NCI-H1417 (cell line): ENCODE results near the gene MDGA2.
"Not testable (repeated sequence)": the region's sequence is repeated elsewhere in the genome, so short reads cannot be mapped to it uniquely, and the experiment has no call there.

Source experiments
- DNase-seq, 3 experiments: peaks; one replicate each; lab custom pipeline; 2025; lab: John Stamatoyannopoulos, UW

Gene MDGA2

DNA sequence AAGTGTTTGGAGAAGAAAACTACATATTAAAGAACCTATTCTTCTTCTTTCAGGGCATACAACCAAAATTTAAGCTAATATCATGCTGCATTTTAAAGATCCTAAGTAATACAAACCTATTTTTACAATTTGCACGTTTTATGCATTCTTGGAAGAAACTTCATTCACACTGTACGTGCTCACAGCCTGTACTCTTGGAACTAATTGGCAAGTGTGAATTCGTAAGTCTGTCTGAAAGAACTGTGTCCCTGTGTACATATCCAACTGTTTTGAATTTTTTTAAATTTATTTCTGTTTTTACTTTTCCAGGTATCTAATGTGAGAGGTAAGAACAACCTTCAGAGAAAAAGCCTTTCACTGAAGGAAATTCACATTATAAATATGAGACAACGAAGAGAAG is 347.0 kb downstream of the MDGA2 start:
- no peak for DNase-seq

DNA sequence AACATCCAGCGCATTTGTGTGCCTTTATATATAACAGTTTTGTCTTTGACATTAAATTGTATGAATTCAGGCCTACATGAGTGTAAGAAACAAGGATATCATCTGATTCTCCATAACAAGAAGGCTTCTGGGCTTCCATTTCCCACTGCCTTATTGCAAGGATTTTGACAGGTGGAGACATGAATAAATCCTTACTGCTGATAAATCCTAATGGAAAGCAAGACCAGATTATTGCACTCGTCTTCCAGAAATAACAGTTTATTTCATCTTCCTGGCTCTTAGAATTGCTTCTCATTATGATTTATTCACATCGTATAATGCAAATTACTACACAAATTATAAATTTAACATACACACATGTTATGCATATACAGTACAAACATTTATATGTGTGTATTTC is 348.1 kb downstream of the MDGA2 start:
- DNase-seq = no peak

DNA sequence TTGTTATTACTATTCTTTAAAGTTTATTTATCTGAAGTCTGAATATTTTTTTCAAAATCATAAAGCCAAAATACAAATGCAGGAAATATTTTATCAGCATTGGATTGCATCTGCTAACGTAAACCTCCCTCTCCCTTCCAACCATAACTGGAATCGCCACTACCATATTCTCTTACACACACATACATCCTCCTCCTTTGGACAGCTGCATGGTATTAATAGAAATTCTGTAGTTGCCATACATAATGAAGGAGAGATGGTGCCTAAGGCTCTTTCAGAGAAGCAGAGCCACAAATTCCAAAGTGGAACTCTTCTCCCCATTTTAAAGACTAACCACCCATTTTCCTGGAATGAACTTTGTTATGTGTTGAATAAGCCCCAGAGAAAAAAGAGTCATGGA is 352.7 kb downstream of the MDGA2 start:
- DNase-seq = no peak

DNA sequence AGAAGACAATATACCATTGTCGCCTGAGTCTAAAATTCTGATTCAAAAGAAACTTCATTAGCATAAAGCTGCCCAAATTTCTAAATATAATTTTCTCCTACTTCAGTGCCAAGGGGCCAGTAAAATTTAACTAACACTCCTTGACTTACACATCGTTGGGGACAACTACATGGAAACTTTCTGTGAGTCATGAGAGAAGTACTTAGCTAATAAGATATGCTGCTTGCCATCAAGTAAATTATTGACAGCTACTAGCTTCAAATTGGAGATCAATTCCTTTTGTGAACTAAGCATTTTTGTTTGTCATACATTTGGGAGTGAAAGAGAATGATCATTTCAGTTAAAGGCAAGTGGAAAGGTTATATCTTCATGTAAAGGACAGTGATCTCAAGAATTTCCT is 373.3 kb downstream of the MDGA2 start:
- no peak for DNase-seq

DNA sequence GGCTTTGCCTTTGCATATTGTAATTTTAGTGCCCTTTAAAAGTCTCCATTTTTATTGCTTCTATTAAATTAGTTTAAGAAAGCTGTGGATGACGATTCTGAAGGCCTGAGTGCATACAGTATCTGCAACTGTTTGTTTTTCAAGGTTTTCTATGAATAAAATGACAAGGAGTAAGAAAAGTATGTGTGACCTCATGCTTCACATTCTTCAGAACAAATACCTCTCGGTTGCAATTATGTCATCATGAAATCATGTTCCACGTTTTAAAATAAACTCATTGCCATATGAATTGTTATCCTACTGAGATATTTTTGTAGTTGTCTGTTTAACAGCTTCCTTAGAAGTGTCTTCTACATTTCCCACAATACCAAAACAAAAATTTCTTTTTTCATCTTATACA is 374.6 kb downstream of the MDGA2 start:
- DNase-seq = no peak

DNA sequence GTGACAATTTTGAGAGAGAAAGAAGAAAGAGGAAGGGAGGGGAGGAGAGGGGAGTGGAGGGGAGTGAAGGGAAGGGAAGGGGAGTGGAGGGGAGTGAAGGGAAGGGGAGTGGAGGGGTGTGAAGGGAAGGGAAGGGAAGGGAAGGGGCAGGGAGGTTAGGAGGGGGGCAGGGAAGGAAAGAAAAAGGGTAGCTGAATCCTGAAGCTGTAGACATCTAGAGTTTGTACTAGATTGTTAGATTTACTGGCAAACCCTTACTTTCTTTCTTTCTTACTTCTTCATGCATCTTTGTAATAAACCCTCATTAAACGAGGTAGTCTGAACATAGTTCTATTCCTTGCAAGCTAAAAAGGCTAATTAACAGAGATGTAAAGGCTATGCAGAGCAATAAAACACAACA is 378.0 kb downstream of the MDGA2 start:
- no peak for DNase-seq

DNA sequence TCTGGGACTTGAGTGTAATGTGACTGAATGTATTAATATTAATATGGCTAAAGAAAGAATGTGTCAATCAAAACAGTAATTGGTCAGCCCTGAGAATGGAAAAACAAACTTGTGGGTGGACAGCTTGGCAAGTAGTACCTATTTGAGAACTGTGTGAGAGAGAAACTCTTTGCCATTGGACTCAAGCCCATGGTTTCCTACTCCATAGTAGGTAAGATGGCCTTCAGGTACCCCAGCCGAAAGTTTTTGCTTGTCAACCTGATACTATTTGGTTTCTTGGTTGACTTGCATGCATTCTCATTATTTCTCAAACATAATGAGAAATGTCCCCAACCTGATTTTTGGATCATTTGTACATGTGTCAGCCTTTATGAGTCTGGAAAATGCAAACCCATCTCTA is 391.1 kb downstream of the MDGA2 start:
- DNase-seq = no peak

DNA sequence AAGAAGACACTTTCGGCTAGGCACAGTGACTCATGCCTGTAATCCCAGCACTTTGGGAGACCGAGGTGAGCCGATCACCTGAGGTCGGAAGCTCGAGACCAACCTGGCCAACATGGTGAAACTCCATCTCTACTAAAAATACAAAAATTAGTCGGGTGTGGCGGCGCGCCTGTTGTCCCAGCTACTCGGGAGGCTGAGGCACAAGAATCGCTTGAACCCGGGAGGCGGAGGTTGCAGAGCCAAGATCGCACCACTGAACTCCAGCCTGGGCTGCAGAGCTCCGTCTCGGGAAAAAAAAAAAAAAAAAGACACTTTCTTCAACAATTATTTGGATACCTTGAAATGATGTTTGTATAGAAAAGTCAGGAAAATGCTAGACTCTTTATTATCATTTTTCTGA is 393.6 kb downstream of the MDGA2 start:
- DNase-seq = not testable (repeated sequence)

DNA sequence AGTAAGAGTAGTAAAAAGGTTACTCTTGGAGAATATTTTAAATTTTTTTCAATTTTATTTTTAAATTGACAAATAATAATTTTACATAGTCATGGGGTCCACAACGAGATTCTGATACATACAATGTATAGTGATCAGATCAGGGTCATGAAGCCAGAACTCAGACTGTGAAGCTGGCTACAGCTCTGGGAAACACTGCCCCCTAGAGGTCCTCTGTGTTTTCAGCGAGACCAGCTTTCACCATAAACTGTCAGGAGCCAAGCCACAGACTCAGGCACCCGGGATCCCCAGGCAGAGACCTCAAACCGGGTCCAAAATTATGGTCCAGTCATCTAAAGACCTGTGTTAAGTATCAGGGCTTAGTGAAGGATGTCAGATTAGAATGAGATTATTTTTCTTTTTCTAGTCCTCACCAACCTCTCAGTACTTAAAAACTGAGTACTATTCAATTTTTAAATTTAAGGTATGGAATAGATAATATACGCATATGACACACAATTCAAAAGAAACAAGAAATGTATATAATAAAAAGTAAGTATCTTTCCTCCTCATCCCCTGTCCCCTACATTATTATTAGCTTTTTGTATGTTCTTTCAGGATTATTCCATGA is 397.1 kb downstream of the MDGA2 start:
- peak; percentile 21 to 65 (median 64) for DNase-seq

DNA sequence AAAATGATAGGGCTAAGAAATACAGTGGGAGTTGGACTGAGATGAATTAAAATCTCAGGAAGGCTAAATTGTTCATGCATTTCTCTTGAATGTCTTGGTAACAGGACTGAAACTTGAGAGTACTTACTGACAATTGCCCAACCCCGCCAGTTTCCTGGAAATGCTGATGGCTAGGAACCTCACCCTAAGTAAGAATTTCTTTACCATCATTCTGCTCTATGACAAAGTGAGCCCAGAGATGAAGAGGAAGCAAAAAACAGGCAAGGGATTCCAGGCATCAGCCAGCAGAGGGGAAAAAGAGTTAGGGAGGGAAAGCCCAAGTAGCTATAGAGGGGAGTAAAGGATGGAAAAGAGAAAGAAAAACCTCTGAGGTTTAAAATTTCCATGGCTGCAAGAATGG is 397.7 kb downstream of the MDGA2 start:
- no peak for DNase-seq

DNA sequence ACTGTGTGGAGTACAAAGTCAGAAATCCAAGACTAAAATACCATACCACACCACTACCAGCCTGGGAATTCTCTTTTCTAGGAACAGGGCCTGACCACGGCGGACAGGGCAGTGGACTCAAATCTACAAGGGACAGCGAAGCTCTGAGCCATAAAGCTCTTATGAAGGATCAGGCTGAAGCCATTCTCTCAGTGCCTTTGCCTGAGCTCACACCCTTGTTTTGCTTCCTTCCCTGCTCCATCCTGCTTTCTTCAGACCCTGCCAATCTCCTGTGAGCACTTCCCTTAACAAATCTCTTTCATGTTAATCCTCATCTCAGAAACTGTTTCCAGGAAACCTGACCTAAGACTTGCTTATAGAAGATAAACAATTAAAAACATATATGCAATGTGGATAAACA is 398.5 kb downstream of the MDGA2 start:
- DNase-seq = no peak

DNA sequence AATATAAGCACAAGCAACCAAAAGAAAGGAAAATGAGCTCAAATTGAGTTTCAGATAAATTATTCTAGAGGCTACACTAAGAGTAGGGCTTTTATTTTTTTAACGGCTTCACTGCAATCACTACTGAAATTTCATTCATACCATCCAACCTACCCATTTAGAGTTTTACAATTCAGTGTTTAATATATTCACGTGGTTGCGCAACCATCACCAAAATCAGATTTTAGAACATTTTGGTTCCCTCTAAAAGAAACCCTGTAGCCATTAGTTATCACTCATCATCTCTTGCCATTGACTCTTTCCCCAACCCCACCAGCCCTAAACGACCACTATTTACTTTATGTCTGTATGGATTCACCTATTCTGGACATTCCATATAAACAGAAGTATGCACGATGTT is 401.5 kb downstream of the MDGA2 start:
- DNase-seq = no peak

DNA sequence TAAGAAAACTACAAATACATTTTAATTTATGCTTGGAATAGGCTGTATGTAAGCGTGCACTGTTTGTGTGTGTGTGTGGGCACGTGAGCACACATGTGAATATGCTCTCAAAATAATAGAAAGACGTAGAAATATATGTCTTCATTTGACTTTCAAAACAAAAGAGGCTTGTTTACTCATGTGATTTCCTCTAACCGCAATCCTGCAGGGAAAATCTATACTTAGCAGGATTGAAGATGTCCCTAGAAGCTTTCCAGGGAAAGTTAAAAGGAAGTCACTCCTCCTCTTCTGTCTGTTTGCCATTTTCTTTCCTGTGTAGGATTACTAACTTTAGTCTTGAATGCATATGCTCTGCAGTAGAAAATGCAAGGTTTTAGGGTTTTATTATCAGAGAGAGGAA is 404.7 kb downstream of the MDGA2 start:
- DNase-seq = no peak

DNA sequence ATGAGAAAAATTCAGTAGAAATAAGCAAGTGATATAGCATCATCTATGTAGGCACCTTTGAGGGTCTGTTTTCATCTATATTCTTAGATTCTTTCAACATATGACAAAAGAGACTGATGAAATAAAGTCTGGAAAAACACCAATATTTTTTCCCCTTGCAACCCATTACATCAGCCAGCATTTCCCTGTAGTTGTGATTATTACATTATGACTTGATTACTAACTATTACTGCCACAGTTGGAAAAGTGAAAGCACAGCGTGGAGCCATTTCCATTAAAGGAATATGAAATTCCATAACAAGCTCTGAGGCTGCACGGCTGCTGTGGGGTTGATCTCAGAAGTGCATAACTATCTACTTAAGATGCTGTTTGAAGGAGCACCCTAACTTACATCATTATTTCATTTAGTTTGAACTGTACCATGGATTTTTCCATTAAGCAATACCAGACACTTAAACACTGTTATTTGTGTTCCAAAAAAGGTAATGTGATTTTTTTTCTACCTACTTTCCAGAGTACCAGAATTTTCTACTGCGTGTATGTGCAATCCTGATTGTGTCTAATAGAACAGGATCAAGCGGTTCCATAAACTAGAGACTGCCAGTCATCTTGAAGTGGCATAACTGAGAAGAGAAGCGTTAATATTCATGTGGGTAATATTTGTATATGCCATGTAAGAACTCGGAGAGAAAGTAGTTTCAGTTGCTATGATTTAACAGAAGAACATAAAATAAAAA is 405.5 kb downstream of the MDGA2 start:
- no peak for DNase-seq

DNA sequence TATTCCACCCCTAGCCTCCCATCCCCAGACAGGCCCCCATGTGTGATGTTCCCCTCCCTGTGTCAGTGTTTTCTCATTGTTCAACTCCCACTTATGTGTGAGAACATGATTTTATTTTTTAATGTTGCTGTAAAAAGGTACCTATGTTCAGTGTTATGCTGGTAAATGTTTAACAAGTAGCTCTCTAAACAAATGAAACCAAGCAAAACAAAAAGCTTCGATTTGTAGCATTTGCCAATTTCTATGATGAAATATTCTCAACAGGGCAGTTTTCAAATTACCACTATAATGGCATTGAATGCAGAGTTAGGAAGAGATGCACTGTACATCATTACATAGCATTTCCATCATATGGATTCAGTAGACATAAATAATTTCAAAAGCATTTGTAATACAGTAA is 410.6 kb downstream of the MDGA2 start:
- DNase-seq = no peak

DNA sequence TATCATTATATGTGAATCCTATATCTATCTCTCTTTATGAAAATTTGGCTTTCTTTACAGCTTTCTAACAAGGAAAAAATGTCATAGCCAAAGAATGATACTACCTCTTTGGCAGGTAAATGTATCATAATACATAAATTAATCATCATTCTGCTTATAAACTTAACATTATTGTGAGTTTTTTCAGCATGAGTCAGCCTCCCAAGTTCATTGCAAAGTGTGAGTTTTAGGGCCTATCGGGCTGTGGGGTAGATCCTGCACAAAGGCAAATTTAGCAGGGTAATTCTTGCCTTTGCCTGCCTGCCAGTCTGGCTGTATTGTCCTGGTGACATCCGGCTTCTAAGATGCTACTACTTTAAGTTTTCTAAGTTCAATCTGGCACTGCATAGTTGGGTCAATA is 412.6 kb downstream of the MDGA2 start:
- DNase-seq = no peak

DNA sequence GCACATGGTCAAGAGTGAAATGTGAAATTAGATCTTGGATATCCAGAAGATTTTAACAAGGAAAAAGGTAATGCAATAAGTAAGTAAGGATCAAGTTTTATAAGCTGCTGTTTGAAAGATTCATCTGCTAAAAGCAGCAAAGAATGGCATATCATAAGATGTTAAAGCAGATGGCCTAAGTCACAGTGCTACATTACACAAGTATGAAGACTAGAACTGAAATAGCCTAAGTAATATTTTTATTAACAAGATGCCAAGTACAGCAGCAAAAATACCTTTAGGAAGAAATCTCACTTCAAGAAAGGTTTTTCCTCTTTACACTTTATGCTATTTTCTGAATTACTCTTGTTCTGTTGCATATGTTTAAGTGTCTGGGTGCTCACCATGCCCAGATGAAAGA is 414.1 kb downstream of the MDGA2 start:
- no peak for DNase-seq

DNA sequence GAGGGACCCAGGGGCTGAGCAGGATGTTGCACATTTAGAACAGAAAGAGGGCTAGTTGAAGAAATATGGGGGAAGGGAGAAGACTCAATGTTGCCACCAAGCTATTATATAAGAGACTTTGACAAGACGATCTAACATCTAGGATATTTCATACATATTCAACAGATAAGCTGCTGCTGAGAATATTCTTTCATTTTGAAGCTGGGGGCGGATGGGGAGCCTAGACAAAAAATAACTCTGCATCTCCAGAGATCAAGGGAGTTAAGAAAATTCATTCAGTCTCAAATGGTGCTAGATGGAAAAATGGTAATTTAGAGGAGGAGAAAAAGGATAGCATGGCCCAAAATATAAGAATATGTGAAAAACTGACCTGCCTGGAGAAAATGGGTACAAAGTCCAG is 415.6 kb downstream of the MDGA2 start:
- DNase-seq = no peak

DNA sequence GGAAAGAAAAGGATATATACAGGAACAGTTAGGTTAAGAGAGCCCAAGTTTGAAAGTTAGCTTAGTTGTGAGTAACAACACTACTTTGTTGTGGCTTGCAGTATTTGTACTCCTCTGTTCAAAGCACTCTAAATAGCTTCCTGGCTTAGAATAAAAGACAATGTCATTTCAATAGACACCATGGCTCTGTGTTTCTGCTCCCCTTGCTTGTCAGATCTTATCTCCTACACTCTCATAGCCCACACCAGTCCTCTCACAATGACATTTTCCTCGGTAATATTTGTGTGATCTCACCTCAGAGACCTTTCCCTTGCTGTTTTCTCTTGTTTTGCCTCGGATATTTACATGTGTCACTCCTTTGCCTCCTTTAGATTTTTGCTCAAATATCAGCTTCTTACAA is 418.4 kb downstream of the MDGA2 start:
- no peak for DNase-seq

DNA sequence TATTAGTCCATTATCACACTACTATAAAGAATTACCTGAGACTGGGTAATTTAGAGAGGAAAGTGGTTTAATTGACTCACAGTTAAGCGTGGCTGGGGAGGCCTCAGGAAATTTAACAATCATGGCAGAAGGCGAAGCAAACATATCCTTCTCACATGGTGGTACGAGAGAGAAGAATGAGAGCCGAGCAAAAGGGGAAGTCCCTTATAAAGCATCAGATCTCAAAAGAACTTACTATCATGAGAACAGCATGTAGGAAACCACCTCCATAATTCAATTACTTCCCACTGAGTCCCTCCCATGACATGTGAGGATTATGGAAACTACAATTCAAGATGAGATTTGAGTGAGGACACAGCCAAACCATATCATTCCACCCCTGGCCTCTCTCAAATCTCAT is 422.6 kb downstream of the MDGA2 start:
- no peak for DNase-seq

DNA sequence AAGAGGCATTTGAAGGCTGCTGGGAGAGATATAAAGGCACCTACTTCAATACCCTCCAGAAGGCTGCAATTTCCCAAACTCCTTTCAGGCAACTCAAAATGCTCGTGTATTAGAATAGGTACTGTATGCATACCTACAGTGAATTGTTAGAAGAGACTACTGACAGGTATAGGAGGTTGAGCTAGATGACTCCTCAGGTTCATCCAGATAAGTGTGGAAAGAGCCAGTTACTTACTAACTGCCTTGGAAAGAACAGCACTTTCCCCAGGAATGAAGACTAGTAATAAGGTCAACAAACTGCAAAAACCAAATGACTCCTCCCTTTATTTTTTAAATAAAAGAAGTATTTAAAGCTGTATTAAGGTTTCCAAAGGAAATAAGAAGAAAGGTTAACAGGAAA is 429.0 kb downstream of the MDGA2 start:
- DNase-seq = no peak

DNA sequence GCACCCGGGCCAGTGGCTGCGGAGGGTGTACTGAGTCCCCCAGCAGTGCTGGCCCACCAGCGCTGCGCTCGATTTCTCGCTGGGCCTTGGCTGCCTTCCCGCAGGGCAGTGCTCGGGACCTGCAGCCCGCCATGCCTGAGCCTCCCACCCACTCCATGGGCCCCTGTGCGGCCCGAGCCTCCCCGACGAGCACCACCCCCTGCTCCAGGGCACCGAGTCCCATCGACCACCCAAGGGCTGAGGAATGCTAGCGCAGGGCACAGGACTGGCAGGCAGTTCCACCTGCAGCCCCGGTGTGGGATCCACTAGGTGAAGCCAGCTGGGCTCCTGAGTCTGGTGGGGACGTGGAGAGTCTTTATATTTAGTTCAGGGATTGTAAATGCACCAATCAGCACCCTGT is 432.8 kb downstream of the MDGA2 start:
- not testable (repeated sequence) for DNase-seq

DNA sequence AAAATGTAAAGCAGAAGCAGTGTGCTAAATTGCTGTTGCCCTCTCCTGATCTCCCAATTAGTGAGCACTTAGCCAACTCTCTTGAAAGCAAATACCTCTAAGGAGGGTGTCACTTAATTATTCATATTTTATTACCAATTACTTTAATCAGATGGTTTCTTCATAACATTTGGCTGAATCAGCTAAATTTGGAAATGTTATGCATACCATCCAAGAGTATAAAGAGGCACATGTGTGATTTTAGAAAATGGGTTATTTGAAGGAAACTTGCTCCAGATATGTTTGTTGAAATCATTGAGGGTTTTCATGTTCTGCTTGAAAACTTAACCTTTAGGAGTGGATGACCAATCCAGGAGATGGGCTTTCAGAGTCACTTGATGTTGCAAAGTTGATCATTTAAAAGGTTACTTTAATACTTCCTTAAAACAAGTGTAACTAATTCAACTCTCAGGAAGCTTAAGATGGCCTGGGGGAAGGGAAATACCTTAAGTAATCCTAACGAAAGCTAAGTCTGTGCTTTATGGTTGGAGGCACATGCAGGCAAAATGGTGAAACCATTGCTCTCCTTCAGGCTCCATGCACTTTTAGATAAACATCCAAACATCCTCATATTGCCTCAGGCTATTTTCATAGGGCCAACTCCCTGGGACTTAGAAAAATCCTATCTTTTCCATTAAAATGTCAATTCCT is 434.5 kb downstream of the MDGA2 start:
- no peak for DNase-seq

DNA sequence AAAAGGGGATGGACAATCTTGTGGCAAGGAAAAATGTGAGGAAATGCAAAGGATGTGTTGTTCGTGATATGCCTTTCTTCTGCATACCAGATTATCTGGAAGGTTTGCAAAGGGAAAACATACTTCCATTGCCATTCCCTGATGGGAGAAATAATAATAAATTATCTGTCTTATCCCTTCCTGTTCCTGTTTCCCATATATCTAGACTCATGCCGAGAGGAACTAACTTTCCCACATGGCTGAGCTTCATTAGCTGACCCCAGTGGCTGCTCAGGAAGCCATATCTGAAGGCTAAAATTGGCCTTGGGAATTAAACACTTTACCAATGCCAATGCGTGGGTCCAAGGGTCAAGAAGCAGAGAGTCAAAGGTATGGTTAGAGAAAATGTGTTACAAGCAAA is 439.8 kb downstream of the MDGA2 start:
- DNase-seq = no peak
